ENCODE data around the gene RABGAP1. TPM values are rescaled to one million over a fixed set of nuclear protein-coding genes. Genes with fewer than 3 reads are reported as not detected.

RABGAP1 gene
- total and polyA plus RNA-seq, 2 experiments from 2014 or later: 8.5 to 33.9 TPM

GRCh38 chr9:123053711-123054110 lies 112.9 kb downstream of the RABGAP1 start:
- H3K79me2 ChIP-seq (replicated peaks; ENCODE audit: insufficient read depth): no peaks in the 10 kb centered on the region; the same call in 1 of the 2 replicates

More at GRCh38 chr9:123053711-123054110, 112.9 kb downstream of the RABGAP1 start:
- Histone ChIP-seq H3K4me1 (ENCODE audit: insufficient read depth) (peaks cover 9% of the 10 kb centered on the region; the same call in 1 of the 2 replicates), H3K9me2 (ENCODE audit: insufficient read depth) (0 out of 2 replicates have a peak, but pooled peaks cover 3% of the 10 kb centered on the region), H2AFZ (no peak overlapping the region), H3K36me3 (ENCODE audit: insufficient read depth) (no peaks in the 10 kb centered on the region; the same call in 1 of the 2 replicates), H3K27ac (ENCODE audit: low read depth) (no peak overlapping the region), H3F3A (replicated peaks; ENCODE audit: low read depth) (no peaks in the 10 kb centered on the region), H3K4me2 (no peak overlapping the region), H3K4me3 (no peak overlapping the region), H3K27me3 (ENCODE audit: insufficient read depth) (no peaks in the 10 kb centered on the region), H4K20me1 (replicated peaks; ENCODE audit: insufficient read depth) (no peaks in the 10 kb centered on the region)
- TF ChIP-seq NANOG (IDR thresholded peaks at IDR 0.05; ENCODE audit: borderline replicate concordance) (no peak), STAT1 (IDR thresholded peaks at IDR 0.05; ENCODE audit: unreplicated experiment) (no peak), ZNF331 (CRISPR knock-in tag; IDR thresholded peaks at IDR 0.05; ENCODE audit: low read depth) (no peak), POLR2AphosphoS5 (IDR thresholded peaks at IDR 0.05; ENCODE audit: low read depth) (no peak), ZNF462 (CRISPR knock-in tag; IDR thresholded peaks at IDR 0.05) (no peak), REST (IDR thresholded peaks at IDR 0.05; ENCODE audit: unreplicated experiment) (no peak), CREB1 (CRISPR knock-in tag; IDR thresholded peaks at IDR 0.05; ENCODE audit: low read depth) (no peak), CTCF (conservative IDR thresholded peaks at IDR 0.05; ENCODE audit: low read depth in 2 of 2) (no peak), JUNB (IDR thresholded peaks at IDR 0.05; ENCODE audit: unreplicated experiment) (no peak), ZNF114 (CRISPR knock-in tag; IDR thresholded peaks at IDR 0.05) (no peak), EZH2phosphoT487 (IDR thresholded peaks at IDR 0.05; ENCODE audit: unreplicated experiment) (no peak), ETS1 (IDR thresholded peaks at IDR 0.05) (no peak), EZH2 (IDR thresholded peaks at IDR 0.05; ENCODE audit: low read depth, unreplicated experiment) (no peak)
- Mint-ChIP-seq H3K27ac (no peak overlapping the region; the same call in 1 of the 2 replicates), H3K4me3 (no peak overlapping the region), H3K27me3 (ENCODE audit: insufficient read depth, low read depth, poor library complexity) (peaks cover 5% of the 10 kb centered on the region), H3K36me3 (ENCODE audit: low read depth) (peaks cover 31% of the 10 kb centered on the region; the same call in 2 of the 3 replicates), H3K4me1 (peaks cover 7% of the 10 kb centered on the region; the same call in 2 of the 3 replicates), H3K9me3 (no peaks in the 10 kb centered on the region; the same call in 2 of the 3 replicates)
- DNase-seq (ENCODE audit: low spot score) (no peak), ATAC-seq (no peak)

All from GM23338 (cell line).